ENCODE results near the gene PLCXD3.

PLCXD3 gene

DNA sequence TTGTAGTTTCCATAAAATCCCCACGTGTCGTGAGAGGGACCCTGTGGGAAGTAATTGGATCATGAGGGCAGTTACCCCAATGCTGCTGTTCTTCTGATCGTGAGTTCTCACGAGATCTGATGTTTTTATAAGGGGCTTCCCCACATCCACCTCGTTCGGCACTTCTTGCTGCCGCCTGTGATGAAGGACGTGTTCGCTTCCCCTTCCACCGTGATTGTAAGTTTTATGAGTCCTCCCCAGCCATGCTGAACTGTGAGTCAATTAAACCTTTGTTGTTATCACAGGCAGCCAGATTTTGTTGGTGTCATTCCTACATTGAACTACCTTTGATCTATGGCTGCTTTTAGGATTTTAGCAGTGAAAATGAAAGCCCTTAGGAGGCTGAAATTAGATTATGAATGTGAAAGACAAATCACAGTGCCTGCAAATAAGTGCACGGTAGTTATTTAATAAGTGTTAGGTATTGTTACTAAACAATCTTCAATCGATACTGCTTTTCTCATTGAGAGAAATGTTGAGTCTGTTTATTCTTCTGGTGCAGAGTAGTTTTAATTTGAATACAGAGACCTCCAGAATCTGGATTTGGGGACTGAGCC, 229.1 kb downstream of the PLCXD3 start:
- no peak for DNase-seq (ENCODE audit: low spot score)

DNA sequence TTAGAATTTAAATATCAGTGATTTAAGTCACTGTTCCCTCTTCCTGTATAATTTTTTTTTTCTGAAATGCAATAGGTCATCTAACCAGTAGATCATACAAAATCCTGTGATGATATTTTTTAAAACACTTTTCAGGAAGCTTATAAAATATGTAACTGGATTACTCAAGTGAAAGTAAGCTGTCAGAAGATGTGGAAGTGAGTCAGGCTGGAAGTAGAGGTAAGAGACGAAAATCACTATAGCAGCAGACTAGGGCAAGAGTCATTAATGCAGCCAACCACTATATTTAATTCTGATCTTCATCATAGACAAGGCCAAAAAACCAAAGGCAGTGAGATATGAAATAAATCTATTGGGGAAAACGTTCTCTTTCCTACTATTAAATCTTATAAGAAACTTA, 231.4 kb downstream of the PLCXD3 start:
- no peak for DNase-seq (ENCODE audit: low spot score)

DNA sequence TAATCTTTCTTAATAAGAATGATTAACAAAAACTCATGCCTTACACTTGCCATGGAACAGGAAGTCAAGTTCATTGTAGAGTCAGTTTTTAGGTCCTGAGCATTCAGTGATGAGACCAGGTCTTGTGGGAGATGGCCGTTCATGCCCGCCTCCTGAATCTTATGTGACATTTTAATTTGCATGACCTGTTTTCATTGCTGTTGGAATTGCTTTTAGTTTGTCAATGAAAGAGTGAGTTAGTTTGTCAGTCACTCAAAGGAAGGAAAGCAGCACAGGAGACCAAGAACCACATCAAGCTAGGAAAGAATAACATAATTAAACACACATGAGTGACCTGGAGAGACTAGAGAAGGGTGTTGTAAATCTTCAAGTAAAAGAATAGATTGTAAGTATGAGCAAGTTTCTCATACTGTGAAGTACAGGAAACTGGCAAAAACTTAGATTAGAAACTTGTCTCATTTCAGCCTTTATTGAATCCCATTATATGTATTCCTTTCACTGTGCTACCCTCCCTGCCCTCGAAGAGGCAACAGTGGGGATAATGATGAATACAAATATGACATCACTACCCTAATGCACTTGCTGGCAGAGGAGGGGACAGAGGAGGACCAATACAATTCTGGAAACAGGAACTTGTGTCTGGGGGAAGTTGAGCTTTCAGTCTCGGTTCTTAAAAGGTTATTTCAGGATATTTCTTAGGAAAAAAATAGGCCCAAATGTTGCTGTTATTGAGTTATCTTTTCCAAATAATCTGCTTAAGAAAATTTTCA, 232.7 kb downstream of the PLCXD3 start:
- no peak for DNase-seq (ENCODE audit: low spot score)

DNA sequence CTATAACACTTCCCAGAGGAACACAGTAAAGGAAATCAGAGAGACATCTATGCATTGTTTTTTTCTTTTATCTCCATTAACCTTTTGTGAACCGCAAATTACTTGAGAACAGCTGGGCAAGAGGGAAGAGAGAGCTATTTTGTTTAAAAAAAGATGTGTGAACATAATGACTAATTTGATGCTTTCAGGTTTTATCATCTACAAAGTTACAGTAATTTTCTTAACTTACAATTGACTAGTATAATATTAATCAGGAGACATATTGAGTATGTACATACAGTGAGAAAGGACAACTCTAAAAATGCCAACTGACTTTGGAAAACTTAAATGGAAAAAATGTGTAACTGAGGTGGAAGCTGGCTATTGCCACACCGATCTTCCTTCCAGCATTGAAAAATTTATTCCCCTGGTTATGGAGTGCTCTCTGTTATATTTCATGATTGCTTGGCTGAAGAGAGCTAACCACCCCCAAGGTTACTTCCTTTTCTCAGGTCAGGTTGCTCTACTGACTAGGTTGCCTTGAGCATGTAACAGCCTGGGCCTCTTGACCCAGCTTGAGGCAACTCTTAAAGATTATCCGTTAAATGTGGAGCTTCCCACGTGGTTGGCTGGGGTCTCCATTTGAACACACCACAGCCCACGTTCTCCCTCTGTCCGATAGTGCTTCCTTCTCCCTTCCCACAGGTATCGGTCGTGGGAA, 234.4 kb downstream of the PLCXD3 start:
- no peak for DNase-seq (ENCODE audit: low spot score)

DNA sequence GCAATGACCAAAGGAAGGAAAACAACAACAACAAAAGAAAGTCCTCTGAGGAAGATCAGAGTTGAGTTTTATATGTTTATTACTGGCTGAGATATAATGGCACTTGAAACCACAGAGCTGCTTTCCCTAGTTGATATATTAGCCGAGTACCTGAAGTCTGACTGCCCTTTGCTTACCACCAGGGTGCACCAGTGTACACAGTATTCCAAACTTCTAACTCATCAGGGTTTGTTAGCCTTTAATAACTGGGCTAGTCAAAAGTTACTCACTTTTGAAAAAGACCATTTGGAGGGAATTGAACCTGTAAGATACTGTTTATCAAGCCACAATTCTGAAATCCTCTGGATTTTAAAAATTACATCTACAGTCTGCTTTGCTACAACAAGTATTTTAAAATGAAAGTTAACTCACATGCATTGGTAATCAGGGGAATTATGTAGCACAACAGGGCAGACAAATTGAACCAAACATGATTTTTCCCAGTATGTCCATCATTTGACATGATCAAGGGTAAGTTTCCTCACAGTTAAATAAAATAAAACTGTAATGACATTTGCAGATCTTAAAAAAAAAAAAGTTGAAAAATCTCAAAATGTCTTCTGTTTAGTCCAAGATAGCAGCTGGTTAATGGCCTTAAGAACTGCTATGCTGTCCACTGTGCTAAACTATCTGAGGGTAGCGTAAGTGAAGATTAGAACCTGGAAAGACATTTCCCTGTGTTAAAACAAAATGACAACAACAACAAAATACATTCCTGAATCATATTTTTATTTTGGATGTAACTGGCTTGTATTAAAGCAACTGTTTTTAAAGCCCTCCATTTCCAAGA, 239.8 kb downstream of the PLCXD3 start:
- peak; percentile 46 for DNase-seq (ENCODE audit: low spot score)

DNA sequence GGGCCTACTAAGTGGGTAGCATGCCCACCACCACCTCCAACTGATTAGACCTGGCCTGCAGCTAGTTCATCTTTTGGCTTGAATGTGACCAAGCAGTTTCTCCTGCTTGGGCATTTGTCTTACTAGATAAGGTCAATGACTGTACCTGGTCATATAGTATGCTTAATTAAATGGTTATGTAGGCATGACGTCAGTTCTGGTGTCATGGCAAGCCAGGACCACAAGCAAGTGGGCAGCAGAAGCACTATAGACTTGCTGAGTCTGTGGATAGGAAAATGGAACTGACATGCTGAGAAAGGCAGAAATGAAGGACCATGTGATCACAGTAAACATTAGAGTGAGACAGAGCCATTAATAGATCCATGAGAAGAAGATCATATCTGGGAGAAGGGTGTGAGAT, 241.5 kb downstream of the PLCXD3 start:
- DNase-seq (ENCODE audit: low spot score), result no peak

DNA sequence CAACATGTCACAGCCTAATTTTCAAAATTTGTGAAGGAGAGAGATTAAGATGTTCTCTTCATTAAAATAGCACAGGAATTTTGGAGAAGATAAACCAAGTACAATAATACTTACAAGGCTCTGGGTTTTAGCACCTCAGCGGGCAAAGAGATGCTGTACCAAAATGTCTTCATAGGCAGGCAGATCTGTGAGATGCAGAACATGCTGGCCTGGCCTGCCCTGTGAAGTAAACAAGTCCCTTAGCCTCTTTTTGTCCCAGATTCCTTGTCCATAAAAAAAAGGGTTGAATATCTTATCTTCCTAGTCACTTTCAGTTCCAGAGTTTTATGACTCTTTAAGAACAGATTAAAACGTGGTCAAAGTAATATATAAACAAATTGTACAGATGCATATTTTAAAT, 244.0 kb downstream of the PLCXD3 start:
- no peak for DNase-seq (ENCODE audit: low spot score)

DNA sequence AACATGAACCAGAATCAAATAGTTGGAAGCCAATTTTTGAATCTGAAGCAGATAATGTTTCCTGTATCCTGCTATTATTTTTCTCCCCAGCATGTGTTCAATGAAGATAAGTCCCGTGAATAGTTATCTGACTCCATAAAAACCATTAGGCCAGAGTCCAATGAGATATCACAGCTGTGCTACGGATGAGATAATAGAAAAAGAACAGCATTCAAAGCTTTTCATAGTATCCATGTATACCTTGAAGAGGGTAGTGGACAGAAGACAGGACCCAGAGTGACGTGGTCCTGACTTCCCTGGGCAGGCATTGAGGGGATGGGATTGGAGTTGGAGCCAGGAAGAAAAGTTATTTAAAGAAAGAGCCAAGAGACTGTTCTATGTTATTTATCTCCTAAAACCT, 246.4 kb downstream of the PLCXD3 start:
- DNase-seq (ENCODE audit: low spot score), result no peak

DNA sequence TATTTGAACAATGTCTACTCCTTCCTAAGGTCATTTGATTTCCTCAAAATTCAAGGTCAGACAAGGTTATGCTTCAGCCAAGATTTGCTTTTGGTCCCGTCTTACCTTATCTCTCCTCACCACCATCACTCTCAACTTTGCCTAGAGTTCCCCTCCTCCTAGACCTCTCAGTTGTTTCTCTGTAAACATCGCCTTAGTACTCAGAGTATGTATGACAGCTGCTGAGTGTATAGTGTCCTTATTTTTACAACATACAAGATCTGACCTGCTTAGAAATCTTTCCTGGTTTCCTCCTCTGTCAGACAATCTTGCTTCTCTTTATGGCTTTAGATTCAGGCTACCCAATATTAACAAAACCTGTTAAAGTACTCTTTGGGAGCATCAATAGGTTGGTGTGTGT, 247.1 kb downstream of the PLCXD3 start:
- no peak for DNase-seq (ENCODE audit: low spot score)
